HG03159 (cell line): Measurements from ENCODE around the gene KHK.

Source experiments
- ATAC-seq: cut with Tn5 transposase; IDR thresholded peaks from one replicate; pipeline ENCODE4 v1.9.1; 2021; ENCODE audit warnings: mild to moderate bottlenecking, moderate library complexity; ENCODE audit not compliant: unreplicated experiment

Gene KHK

DNA sequence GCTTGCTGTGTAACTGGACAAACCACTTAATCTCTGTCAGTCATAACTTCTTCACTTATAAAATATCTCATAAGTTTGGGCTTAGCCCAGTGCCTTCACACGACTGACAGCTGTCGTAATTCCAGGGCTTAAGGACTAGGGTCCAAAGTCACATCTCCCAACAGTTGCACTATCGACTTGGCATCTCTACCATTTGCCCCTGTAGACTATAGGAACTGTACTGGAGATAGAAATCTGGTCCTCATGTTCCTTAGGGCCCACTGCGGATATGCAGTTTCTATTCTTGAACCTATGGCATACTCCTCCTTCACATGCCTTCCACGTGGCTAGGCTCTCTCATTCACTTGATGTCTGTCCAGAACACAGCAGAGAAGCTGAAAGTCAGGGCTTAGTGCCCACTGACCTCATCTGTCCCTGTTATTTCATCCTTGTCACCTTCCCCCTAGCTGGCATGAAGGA is 39.7 kb downstream of the KHK start:
- ATAC-seq, result no peak

DNA sequence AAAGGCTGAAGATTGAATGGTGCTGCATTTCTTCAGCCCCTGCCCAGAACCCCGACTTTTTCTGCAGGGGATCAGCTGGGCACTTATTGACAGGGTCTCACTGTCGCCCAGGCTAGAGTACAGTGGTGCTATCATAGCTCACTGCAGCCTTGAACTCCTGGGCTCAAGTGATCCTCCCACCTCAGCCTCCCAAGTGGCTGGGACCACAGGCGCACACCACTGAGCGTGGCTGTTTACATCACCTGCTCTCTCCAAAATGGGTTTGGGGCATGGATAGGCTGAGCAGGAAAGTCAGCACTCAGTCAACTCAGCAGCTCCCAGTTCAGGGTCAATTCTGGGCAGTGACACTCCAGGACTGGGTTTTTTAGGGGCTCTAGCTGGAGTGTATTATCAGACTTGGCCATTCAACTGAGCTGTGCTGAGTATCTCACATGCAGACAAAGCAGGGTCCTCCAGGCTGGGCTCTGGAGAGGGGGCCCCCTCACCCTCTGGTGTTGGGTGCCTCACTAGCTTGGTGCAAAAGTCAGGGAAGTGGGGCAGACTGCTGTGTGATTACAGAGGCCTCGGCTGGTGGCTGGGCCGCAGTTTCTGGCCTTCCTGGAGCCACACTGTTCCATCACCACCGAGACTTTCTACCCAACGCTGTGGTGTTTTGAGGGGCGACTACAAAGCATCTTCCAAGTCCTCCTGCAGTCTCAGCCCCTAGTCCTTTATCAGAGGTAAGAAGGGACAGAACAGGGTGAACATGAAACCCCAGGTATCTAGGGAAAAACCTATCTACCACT is 41.5 kb downstream of the KHK start:
- ATAC-seq, result no peak

DNA sequence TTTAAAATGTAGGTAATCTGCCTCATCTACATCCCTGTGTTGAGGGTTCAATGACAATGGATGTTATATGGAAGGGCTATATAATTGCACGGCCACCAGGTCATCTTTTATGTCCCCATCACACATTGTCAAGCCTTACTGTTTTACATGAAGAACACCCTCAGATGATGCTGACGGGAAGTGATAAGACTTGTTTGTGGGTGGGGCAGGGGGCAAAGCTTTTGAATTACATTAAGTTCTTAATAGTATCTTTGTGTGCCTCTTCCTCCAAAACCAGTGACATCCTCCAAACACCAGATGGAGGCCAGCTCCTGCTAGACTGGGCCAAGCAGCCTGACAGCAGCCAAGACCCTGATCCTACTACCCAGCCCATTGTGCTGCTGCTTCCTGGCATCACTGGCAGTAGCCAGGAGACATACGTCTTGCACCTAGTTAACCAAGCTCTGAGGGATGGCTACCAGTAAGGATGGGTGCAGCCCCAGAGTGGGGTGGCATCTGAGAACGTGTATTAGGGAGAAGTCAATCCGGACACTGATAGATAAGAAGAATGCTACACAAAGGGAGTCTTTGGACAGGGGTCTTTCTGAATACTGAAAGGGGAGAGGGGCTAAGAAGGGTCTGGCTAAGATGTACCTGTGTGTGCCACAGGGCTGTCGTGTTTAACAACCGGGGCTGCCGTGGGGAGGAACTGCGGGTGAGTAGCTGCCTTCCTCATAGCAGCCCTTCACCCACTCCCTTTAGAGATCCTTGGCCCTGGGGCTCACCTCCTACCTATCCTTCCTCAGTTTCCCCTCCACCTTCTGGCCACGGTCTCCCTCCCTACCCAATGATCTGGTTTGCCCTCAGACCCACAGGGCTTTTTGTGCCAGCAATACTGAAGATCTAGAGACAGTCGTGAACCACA is 42.3 kb downstream of the KHK start:
- no peak for ATAC-seq

DNA sequence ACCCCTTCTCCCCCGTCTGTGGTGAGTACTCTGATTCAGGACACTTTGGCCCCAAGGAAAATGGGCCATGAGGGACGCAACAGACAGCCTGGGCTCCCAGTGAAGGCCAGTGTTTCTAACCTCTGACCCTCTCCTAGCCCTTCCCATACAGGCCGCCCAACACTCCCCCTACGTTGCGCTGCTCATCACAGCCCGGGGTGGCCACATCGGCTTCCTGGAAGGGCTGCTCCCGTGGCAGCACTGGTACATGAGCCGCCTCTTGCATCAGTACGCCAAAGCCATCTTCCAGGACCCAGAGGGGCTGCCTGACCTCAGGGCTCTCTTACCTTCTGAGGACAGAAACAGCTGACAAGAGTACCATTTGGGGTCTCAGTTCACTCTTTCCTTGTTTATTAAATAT is 43.8 kb downstream of the KHK start:
- no peak for ATAC-seq

DNA sequence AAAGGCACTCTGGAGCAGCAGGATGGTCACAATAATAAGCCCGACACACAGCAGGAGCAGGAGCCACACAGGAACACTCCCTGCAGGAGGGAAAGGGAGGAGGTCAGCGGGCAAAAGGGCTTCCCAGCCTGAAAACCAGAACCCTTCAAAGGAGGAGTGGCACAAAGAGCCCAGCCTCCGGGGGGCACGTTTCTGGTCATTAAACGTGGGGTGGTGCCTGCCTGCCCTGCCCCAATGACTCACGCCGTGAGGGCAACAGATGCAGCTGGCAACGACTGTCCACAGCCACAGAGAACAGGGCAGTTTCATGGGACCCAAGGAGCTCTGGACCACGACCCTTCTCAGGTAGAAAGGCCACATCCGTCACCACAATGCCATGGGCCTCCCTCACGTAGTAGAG is 44.9 kb downstream of the KHK start:
- ATAC-seq, result no peak

DNA sequence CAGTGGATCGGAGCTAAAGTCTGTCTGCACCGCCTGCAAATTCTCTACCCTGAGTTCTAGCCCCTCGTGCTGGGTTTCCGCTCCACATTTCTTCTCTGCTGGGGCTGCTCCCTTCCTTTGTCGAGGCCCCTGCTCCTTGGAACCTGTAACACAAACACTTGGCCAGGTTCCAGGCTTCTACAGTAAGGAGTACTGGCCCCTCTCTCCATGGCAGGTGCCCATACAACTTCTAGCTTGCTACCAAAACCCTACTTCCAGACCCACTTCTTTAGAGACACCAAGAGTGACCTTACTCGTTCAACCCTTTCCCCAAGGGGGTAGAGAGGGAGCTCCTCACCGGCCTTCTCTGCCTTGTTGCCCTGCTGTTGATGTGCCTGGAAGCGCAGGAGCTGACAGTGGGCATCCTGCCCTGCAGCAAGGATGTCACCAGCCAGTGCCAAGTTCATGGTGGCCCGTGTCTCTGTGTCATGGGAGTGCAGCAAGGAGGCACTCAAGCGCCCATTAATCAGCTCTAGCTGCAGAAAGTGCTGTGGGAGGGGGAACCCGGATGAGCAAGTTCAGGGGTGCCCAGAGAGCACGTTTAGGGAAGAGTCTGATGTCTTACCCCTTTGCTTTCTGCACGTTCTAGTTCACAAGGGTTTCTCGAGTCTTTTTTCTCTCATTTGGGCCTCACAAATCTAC is 46.8 kb downstream of the KHK start:
- no peak for ATAC-seq

DNA sequence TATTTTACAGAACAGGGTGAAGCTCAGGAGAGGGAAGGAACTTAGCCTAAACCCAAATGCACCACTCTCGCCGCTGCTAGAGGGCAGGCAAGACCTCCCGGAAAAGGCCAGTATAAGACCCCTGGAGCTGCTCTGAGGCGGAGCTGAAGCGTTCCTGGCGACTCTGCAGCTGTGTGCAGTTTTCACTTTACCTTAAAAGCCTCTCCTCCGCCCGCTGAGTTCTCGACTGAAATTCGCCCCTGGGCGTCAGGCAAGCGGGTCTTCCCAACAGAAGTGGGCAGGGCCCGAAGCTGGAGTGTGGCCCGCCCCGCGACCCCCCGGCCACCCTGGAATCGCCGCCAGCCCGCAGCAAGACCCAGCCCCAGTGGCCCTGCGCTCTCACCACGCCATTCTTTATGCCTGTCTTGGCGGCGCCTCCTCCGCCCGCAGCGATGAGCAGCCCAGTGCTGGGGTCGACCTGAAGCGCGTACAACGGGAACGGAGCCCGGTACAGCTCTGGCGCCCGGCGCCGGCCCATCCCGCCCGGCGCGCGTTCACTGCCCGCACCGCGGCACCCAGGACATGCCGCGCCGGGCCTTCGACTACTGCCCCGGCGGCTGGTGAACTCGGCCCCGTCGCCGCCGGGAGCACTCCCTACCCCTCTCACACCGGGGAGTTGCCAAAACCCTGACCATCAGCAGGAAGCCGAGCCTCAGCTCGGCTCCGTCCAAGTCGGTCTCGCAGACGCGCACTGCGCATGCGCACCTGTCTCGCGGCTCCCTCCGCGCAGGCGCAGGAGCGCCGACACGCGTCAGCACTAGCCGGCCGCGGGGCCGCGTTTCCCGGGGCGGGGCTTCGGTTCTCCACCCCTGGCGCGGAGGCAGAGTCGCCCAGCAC is 47.6 kb downstream of the KHK start, which contains the start of gene PREB:
PREB (minus strand) TSS at position 732 of the 876 bp plus-strand sequence; CDS start at position 517, 215 bp downstream.
- ATAC-seq, result peak; percentile 83

DNA sequence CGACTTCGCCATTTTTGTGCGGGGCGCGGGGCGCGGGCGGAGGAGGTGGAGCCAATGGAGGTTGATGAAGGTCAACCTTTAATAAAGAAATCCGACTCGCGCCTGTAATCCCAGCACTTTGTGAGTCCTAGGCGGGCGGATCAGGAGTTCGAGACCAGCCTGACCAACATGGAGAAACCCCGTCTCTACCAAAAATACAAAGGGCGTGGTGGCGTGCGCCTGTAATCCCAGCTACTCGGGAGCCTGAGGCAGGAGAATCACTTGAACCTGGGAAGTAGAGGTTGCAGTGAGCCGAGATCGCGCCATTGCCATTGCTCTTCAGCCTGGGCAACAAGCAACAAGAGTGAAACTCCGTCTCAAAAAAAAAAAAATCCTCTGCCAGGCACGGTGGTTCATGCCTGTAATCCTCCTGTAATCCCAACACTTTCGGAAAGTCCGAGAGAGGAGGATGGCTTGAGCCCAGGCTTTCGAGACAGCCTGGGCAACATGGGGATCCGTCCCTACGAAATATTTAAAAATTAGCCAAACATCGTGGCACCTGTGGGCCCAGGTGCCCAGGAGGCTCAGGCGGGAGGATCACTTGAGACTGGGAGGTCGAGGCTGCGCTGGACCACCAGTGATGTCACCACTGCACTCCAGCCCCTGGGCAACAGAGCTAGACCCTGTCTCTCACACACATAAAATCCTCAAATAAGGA is 48.4 kb downstream of the KHK start:
- ATAC-seq, result no peak

DNA sequence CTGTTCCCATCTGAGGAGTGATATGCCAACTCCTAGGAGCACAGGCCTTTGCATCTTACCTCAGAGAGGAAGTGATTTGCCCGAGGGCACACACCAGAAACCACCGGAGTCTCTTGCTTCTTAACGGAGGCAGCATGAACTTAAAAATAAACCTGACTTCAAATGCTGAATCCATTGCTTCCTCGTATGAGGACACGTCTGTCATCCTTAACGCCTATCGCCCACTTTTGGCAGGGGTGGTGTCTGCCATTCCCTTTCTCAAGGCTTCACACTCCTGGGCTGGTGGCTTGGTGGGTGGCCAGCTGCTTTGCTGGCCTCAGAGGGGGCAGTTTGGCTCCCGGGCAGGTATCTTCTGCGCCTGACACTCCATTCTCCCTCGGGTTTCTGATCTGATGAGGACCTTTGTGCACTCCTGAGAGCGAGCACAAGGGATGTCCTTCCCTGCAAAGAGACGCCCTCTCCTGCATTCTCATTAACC is 48.9 kb downstream of the KHK start:
- ATAC-seq, result no peak

DNA sequence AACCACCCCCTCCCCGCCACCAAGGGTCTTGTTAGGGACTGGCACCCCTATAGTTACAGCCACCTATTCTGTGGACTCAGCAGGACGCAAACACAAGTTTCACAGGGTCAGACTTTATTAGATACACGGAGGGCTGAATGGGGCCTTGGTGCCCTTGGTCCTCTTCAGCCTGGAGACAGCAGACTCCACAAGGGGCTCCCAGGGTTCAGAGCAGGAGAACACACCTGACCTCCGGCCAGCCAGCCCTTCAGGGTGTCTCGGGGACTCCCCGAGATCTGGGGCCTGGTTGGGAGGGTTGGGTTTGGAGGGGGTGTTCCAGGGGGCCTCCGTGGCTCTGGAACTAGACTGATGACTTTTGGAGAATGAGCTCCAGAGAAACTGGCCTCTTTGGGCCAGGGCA is 50.2 kb downstream of the KHK start:
- ATAC-seq, result no peak

DNA sequence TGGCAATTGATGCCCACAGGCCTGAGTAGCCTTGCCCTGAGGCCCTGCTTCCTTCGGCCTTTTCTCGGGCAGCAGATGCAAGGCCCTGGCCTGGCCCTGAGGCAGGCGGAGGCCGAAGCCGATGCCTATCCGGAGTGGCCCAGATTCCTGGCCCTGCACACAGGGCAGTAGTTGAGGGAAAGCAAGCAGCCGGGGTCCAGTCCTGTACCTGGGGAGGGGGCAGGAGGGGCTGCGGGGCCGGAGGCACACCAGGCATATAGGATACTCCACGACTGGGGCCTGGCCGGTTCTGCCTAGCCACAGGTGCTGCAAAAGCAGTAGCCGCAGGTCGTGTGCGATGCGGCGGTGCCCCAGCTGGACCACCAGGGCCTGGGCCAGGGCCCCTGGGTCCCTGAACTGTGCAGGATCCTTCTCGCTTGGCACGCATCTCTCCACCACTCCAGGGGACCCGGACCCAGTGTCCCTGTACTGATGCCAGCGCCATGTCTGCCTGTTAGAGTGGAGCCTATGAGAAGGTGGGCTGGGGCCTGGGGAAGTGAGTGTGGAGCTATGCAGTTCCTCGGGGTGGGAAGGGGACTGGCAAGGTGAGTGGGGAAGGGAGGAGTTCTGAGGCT is 50.9 kb downstream of the KHK start:
- ATAC-seq, result no peak

DNA sequence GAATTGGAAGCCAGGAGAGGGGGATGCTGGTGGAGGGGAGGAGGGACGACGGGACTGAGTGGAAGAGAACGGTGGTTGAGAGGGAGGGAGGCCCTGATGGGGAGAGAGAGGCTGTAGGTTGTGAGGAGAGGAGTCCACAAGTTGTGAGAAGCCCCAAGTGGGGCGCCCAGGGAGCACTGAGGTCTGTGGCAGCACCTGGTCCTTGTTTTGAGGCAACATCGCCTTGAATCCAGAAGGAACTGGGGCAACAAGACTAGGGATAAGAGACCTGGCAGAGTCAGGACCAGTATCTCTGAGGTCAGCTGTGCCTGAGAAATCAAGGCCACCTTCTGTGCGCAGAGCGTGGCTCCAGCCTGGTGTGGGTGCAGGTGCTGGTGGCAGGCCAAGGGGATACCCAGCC is 51.5 kb downstream of the KHK start:
- no peak for ATAC-seq

DNA sequence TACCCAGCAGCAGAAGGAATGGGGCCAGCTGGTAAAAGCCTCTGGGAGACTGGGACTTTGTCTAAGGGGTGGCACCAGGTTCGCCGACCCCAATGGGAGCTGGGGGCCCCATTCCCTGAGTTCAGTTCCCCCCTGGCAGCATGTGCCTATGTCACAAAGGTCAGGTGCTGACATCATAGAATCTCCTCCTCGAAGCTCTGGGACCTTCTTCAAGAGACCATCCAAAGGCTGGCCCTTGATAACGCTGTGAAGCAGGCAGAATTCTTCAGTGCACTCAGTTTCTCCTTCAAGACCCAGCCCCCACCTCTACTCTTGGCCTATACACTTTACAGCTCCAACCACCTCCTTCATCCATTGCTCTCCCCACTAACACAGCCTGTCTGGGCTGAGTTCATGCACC is 52.7 kb downstream of the KHK start, which contains the start of gene PRR30:
PRR30 (minus strand) TSS at position 101 of the 400 bp plus-strand sequence. CDS start 1,081 bp downstream, outside the sequence.
- ATAC-seq, result no peak

DNA sequence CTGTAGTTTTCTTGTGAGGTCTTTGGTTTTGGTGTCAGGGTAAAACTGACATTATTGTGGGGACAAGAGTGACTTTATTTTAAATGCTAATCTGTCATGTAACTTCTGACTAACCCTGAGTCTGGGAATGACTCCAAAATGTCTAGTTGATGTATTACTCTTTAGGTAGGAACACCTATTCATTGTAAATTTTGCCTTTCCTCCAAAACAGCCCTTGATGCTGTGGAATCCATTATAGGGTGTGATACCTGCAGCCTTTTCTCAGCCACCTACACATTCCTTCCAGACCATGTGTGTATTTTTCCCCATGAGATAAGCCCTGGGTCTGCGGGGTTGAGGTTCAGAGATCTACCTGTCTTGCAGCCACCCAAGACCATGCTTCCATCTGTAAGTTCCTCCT is 56.7 kb downstream of the KHK start:
- ATAC-seq, result no peak

DNA sequence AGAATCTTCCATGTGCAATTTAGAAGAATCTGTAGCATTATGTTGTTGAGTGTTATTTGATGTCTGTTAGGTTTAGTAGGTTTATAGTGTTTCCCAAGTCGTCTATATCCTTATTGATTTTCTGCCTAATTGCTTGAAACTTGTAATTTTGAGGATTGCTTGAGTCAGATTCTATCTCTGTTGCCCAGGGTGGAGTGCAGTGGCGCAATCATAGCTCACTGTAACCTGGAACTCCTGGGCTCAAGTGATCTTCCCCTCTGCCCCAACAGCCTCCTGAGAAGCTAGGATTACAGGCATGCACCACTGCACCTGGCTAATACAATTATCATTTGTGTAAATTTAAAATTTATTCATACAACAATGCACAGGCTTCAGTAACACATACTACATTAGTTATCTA is 59.1 kb downstream of the KHK start:
- ATAC-seq, result no peak

DNA sequence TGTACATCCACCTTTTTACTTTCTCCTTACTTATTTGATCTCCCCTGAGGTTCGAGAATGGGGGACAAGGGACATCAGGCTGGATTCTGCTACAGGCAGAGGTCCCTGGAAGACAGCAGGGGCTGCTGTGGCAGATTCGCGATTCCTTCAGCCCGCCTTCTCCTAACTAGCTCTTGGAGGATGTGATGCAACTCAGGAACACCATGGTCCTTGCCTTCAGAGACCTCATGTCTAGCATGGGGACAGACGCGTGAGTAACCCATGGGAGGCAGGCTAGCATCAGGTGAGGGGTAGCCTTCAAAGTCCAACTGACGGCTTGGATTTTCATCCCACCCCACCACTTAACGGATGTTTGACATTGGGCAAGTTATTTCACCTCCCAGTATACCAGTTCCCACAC is 61.4 kb downstream of the KHK start:
- ATAC-seq, result no peak

DNA sequence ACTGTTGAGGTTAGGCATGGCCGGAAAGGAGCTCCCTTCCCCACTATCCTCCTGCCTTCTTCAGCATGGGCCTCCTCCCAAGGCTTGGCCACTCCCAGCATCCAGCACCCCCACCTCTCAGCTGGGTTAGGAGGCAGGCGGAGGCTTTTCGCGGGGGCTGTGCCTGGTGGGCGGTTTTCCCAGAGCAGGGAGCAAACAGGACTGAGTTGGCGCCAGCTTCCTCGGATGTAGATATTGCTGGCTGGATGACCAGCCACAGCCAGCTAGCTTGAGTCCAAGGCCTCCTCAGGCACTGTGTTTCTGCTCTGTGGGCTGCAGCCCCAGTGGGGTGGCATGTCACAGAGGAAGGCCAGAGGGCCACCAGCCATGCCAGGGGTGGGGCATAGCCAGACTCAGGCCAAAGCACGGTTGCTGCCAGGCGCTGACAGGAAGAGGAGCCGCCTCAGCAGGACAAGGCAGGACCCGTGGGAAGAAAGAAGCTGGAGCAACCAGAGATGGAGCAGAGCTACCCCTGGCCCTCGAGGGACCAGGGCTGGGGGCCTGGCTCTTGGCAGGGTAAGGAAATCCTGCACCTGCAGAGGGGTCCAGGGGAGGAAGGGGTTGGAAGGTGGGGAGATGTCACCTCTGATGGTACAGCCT is 62.3 kb downstream of the KHK start, which contains the start of gene TCF23:
TCF23 (plus strand) TSS at position 204 of the 639 bp plus-strand sequence; CDS start at position 334, 130 bp downstream.
- ATAC-seq, result no peak
